NCI-H1694 (cell line): ENCODE measurements around the gene PANK4.
A peak's percentile ranks its signal among the peaks of the same experiment; 100 is the strongest.

Experiments used
- DNase-seq: peaks from one replicate; lab custom pipeline; 2025; lab: John Stamatoyannopoulos, UW

Gene PANK4

GRCh38 chr1:2476061-2476999 is 50.1 kb downstream of the PANK4 start, which contains the start of gene PLCH2:
TSS of gene PLCH2 (plus strand) at chr1:2476289. CDS start at chr1:2476589, 300 bp downstream.
- no peak for DNase-seq

DNA sequence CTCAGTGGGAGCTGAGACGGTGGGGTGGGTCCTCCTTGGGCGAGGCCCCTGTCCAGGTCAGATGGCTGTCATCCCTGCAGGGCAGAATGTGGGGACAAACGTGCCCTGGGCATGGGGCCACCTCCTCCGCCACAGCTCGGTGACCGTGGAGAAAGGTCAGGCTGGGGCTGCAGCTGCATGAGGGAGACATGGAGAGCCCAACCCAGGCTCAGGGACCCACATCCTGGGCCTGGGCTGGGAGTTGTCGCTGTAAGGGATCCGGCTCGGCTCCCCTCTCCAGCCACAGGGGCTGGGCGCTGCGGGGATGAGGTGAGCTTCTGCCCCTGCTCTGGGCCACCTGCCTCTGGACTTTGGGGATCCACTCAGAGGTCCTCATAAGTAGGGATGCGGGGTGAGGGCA is 50.8 kb downstream of the PANK4 start:
- no peak for DNase-seq

DNA sequence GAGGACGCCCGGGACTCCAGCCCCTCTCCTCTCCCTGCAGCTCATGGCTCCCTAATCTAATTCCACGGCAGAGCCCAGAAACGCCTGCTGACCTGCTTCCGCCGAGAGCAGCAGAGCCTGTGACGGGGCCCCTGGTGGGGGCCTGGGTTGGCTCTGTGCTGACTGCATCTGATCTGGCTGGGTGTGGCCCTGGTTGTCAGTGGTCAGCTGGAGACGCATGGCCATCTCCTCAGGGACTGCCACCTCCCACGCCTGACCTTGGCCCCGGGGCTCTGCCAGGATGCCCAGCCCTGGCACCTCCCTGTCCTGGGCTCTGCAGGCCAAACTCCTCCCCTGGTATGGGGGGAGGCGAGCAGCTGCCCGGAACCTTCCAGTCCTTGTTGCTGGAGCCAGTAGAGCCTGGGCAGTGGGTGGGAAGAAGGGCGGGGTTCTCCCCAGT is 51.4 kb downstream of the PANK4 start:
- no peak for DNase-seq

- no peak for DNase-seq
Observed at GRCh38 chr1:2474104-2474844, 52.1 kb downstream of the PANK4 start.

DNA sequence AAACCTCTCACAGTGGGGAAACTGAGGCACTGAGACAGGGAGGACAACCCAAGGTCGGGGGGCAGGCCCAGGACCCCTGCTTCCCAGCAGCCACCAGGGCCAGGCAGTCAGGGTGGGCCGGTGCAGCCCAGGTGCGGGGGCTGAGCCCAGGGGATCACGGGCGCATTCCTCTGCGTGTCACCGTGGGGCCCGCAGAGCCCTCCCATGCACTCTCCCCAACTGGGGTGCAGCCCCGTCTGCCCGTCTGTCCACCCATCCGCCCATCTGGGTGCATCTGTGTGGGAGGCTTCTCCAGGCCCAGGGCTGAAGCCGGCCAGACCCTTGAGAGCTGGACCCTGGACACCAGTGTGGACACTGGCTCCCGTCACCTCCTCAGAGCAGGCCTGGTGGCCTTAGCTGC is 53.2 kb downstream of the PANK4 start:
- no peak for DNase-seq

DNA sequence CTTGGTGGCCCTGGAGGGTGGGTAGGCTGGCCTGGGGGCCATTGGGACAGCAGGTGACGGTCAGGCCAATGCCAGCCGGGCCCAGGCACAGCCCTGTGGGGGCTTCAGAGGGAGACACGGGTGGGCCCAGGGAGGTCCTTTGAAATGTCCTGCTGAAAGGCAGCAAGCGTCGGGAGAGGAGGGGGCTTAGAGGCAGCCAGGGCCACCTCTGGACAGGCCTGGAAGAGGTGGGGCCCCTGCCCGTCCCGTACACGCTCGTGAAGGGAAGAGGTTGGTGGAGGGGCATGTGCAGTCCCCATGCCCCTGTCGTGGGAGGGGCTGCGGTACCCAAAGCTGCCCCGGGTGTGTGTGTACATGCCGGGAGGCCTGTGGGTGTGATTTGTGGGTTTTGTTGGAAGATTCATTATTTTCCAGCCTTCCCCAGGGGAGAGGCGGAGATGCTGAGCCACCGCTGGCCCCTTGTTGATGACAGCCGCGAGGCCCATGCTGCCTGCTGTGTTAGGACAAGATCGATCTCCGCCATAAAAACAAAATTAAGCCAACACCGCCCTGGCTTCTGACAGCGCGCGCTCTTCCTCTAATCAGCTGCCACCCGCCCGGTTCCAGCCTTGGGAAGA is 53.7 kb downstream of the PANK4 start:
- no peak for DNase-seq

DNA sequence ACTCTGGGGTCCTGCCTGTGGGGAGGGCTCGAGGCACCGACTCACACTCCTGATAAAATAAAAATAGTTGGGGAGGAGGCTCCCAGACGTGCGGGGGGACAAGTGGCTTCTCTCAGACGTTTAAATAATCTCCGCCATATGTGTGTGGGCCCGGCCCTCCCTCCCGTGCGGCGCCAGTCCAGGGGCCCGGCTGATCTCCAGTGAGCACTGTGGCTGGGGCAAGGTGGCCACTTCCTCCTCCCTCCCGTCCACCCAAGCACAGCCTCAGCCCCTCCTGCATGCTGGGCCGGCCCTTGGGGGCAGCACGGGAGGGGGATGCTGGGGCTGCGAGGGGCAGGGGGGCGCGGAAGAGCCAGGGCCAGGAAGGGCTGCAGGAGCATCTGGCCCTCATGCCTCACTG is 54.3 kb downstream of the PANK4 start:
- DNase-seq = no peak

DNA sequence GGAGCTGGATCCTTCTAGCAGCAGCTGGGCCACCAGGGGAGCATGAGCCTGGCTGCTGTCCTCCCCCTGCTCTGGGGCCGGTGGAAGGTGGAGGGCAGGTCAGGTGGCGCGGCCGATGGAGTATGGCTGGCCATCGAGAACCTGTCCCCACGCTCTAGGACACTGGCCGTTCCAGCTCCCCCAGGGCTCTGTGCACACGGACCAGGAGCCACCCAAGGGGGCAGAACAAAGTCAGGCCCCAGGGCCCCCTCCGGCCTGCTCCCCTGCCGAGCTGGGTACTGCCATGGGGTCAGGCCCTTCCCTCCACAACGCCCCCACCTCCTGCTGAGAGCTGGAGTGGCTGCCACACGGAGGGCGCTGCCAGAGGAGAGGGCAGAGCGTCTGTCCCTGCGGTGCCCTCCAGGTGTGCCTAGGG is 54.8 kb downstream of the PANK4 start:
- no peak for DNase-seq

GRCh38 chr1:2471159-2471471 is 55.3 kb downstream of the PANK4 start:
- DNase-seq = no peak

DNA sequence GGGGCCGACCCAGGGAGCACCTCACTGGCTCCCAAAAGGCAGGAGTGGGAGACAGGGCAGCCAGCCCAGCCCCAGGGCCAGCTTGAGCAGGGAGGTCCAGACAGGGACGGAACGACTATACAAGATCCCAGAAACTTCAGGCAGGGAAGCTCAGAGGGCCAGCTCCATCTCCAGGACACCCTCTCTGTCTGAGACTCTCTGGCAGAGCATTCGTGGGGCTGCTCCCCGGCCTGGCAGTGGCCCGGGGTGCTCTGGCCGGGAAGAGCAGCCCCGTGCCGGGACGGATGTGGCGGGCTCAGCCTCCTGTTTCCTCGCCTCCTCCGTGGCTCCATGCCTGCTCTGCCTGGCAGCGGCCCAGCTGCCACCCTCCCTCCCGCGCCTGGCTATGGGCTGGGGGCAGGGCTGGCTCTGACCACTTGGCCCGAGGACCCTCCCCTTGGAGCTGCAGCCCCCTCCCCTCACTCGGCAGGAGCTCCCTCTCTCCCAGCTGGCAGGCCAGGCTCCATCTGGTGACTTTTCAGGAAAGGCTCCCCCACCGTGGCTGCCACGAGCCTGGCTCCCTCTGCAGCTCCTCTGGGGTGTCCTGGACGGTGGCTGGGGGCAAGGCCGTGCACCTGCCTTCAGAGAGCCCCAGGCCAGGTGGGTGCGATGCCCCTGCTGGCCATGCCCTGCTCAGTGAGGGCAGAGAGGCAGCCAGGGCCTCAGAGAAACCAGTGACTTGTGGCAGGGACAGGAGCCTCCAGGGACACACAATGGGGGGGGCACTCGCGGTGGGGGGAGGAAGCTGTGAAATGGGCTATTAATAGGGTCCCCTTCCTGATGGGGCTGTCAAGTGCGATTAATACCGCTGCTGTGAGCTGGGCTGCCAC is 55.9 kb downstream of the PANK4 start:
- peak; percentile 54 for DNase-seq

DNA sequence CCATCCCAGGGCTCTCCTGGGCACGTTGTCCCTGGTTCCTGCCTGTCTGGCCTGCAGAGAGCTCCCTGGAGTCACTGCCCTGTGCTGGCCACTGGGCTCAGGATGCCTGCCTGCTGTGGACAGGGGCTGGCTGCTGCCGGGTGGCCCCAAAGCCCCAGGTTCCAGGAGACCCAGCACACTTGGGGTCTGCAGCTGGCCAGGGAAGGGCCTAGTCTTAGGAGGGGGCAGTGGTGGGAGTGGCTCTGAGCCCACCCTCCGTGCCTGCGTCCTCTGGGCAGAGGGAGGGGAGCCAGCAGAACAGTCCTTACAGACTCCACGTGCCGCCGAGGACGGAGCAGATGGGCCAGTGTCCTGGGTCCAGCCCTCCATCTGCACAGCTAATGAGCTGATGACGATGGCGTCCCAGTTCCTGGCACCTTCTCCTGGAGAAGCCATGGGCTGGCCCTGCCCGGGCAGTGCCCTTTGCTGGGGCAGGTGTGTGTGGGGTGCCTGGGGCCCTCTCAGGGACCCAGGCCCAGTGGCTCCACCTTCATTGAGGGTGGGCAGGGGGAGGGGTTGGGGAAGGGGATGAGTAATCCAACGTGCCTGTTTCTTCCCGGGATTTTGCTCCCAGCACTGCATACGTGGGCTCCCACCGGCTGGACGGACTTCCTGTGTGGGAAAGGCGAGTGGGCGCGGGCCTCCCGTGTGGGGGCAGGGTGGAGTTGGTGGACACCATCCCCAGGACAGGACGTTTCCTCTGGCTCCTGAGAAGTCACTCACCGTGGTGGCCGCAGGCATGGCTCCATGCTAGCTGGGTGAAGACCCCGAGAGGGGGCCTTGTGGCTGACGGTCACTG is 57.1 kb downstream of the PANK4 start:
- DNase-seq = no peak

- no peak for DNase-seq
Observed at GRCh38 chr1:2468540-2468939, 57.9 kb downstream of the PANK4 start.

DNA sequence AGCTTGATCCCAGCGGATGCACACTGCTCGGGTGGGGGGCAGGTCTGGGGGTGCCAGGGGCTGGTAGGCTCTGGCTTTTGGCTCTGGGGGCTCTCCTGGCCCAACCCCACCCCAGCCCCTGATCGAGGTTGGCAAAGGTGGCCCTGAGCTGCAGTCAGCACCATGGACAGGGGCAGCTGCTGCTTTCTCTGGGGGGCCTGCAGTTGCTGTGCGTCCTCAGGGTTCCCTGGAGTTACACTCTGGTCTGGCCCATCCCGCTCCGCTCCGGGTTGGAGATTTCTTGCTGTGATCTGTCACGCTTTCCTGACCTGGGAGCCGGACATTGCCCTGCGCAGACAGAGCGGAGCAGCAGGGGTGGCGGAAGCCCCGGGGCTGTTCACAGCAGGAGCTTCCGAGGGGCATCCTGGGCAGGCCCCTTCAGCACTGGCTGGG is 58.3 kb downstream of the PANK4 start:
- DNase-seq = no peak

GRCh38 chr1:2466958-2467554 is 59.3 kb downstream of the PANK4 start:
- DNase-seq = peak; percentile 28

GRCh38 chr1:2466270-2466665 is 60.1 kb downstream of the PANK4 start:
- DNase-seq = no peak

- DNase-seq = no peak
Observed at GRCh38 chr1:2465371-2466269, 60.8 kb downstream of the PANK4 start.

GRCh38 chr1:2463396-2463795 is 63.0 kb downstream of the PANK4 start:
- DNase-seq = no peak

DNA sequence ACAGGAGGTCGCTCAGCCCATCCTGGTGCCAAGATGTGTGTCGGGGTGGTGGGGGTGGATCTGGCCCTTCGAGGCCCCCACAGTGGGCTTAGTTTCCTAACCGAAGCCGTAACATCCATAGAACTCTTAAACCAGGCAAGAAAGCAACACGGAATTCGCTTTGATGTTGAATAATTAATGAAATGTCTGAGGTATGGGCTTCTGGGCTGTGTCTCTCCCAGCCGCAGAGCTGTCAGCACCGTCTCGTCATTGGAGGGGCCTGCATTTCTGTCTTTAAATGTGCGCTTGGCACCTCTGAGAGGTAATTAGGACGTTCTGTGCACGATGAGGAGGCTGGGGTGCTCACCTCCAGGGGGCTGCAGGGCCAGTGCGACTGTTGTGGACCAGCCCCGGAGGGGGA is 63.6 kb downstream of the PANK4 start:
- DNase-seq = no peak

DNA sequence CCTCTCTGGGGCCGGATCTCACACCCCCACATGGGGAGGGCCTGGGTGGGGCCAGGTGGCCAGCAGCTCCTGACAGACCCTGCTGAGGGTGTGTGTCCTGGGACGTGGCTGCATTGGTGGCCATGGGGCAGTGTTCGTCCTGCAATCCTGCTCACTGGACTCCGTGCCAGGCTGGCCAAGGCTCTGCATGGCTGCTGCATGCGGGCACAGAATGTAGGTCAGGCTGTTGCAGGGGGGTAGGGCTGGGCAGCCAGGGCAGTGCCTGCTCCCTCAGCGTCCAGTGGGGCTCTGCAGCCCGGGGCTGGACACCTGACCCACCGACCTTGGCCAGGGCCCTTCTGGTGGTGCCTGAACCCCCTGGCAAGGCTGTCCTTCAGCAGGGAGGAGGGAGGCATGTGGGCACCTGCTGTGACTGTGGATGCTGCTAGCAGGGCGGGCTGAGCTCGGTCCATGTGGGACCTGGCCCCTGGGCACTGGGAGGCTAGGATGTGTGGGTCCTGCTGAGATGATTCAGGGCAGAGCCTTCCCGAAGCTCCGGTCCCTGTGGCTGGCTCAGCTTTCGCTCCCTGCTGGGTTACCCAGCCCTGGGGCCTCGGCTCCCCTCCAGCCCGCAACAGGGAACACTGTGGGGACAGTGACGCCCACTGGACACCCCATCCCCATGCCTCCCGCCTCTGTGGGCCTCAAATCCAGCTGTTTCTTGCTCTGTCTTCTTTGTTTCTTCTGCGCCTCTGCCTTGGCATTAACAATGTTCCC is 65.2 kb downstream of the PANK4 start:
- DNase-seq = no peak
